Mononuclear cell (primary cell): ENCODE results near the gene MGLL. TPM values are rescaled to one million over a fixed set of nuclear protein-coding genes. Genes with fewer than 3 reads are reported as not detected.
"Not testable (repeated sequence)": the region's sequence is repeated elsewhere in the genome, so short reads cannot be mapped to it uniquely, and the experiment has no call there.

Experiments used
- H3K27me3 ChIP-seq: 2 replicates; pipeline ENCODE4 v1.6.0; 2011; ENCODE audit warnings: low read length, control low read depth; ENCODE audit not compliant: insufficient read depth
- H3K4me1 ChIP-seq: 2 replicates; pipeline ENCODE4 v1.5.1; 2011; ENCODE audit warnings: mild to moderate bottlenecking, low read length, control low read depth; ENCODE audit not compliant: insufficient read depth
- H3K4me3 ChIP-seq: 2 replicates; pipeline ENCODE4 v1.5.1; 2011; ENCODE audit warnings: mild to moderate bottlenecking, low read length, moderate library complexity
- H3K9me3 ChIP-seq: 2 replicates; pipeline ENCODE4 v1.5.1; 2011; ENCODE audit warnings: low read depth, mild to moderate bottlenecking, control low read depth, low read length
- total RNA-seq: library from RNA; depleted of rRNA; stranded (reverse); fragments of >200 nt; gene quantifications from one replicate; pipeline ENCODE4 v1.2.3, GENCODE V29; 2012

The MGLL gene
- total RNA-seq, 1 donor, result 10.7 TPM

DNA sequence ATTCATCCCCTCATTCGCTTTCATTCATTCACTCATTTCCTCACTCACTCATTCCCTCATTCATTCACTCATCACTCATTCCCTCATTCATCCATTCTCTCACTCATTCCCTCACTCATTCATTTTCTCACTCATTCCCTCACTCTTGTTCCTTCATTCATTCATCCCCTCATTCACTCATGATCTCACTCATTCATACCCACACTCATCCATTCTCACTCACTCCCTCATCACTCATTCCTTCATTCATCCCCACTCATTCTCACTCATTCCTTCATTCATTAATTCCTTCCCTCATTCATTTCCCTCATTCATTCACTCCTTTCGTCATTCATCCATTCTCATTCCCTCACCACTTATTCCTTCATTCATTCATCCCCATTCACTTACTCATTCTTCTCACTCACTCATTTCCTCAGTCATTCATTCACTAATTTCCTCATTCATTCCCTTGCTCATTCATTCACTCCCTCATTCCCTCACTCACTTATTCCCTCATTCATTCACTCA lies 135.0 kb downstream of the MGLL start:
- H3K27me3 ChIP-seq, result no peaks in the 10 kb centered on the region

GRCh38 chr3:127686512-127686894 lies 135.8 kb downstream of the MGLL start:
- peaks cover 18% of the 10 kb centered on the region for H3K4me1 ChIP-seq
- H3K4me3 ChIP-seq, result no peak overlapping the region
- no peaks in the 10 kb centered on the region for H3K9me3 ChIP-seq
- H3K27me3 ChIP-seq, result no peaks in the 10 kb centered on the region

More for the DNA sequence above, 135.0 kb downstream of the MGLL start:
- Histone ChIP-seq H3K4me3 (no peak overlapping the region), H3K9me3 (no peaks in the 10 kb centered on the region), H3K4me1 (peaks cover 18% of the 10 kb centered on the region)

DNA sequence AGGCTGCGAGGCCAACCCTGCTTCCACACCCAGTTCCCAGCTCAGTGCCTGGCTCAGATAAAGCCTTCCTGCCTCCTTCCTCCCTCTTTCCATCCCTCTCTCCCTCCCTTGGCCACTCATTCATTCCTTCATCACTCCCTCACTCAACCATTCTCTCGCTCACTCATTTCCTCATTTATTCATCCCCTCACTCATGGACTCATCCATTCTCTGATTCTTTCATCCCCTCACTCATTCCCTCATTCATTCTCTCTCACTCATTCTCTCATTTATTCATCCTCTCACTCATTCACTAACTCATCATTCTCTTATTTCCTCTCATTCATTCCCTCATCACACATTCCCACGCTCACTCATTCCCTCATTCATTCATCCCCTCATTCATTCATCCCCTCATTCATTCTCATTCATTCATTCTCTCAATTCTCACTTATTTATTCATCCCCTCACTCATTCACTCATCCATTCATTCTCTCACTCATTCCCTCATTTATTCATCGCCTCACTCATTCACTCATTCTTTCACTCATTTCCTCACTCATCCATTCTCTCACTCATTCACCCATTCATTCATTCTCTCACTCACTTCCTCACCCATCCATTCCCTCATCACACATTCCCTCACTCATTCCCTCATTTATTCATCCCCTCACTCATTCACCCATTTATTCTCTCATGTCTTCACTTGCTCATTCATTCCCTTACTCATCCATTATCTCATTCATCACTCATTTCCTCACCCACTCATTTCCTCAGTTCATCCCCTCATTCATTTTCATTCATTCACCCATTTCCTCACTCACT lies 136.4 kb downstream of the MGLL start:
- Histone ChIP-seq H3K9me3 (no peaks in the 10 kb centered on the region), H3K27me3 (no peaks in the 10 kb centered on the region), H3K4me3 (no peak overlapping the region), H3K4me1 (peaks cover 18% of the 10 kb centered on the region)

- H3K9me3 ChIP-seq, result no peaks in the 10 kb centered on the region
- peaks cover 22% of the 10 kb centered on the region for H3K4me1 ChIP-seq
- no peaks in the 10 kb centered on the region for H3K27me3 ChIP-seq
- no peak overlapping the region for H3K4me3 ChIP-seq
Observed at GRCh38 chr3:127684871-127685707, 137.2 kb downstream of the MGLL start.

GRCh38 chr3:127682561-127682960 lies 139.8 kb downstream of the MGLL start:
- Histone ChIP-seq H3K4me3 (no peak overlapping the region), H3K9me3 (no peaks in the 10 kb centered on the region)

DNA sequence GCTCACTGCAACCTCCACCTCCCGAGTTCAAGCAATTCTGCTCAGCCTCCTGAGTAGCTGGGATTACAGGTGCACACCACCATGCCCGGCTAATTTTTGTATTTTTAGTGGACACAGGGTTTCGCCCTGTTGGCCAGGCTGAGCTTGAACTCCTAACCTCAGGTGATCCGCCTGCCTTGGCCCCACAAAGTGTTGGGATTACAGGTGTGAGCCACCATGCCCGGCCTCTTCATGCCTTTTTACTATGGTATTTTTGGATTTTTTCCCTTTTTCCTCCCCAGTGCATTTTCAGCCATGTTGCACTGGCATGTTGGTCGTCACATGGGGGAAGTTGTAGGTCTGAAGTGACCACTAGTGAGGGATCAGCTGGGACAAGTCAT lies 140.2 kb downstream of the MGLL start:
- not testable (repeated sequence) for H3K4me3 ChIP-seq, H3K27me3 ChIP-seq, H3K9me3 ChIP-seq
- peaks cover 49% of the 10 kb centered on the region for H3K4me1 ChIP-seq

More at GRCh38 chr3:127682561-127682960, 139.8 kb downstream of the MGLL start:
- no peaks in the 10 kb centered on the region for H3K27me3 ChIP-seq
- peaks cover 45% of the 10 kb centered on the region for H3K4me1 ChIP-seq

- Histone ChIP-seq H3K4me1 (peaks cover 63% of the 10 kb centered on the region), H3K27me3 (no peaks in the 10 kb centered on the region), H3K9me3 (no peaks in the 10 kb centered on the region), H3K4me3 (no peak overlapping the region)
Observed at GRCh38 chr3:127680798-127681221, 141.5 kb downstream of the MGLL start.

DNA sequence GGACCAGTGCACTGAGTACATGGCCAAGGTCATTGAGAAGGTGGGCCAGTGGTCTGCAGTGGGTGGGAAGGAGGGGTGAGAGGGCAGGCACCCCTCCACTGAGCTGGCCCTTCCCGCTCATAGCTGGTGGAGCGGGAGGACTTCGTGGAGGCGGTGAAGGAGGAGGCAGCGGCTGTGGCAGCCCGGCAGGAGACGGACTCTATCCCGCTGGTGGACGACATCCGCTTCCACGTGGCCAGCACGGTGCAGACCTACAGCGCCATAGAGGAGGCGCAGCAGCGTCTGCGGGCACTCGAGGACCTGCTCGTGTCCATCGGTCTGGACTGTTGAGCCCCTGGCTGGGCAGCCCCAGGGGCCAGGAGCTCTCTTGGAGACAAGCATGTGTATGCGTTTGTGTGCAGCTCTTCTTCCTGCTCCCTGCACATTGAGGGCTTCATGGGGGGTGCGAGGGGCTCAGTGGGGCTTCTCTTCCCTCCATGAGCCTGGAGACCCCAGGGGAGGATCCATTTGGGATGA lies 142.1 kb downstream of the MGLL start:
- peaks cover 67% of the 10 kb centered on the region for H3K4me1 ChIP-seq
- no peaks in the 10 kb centered on the region for H3K27me3 ChIP-seq
- no peak overlapping the region for H3K4me3 ChIP-seq
- H3K9me3 ChIP-seq, result no peaks in the 10 kb centered on the region

DNA sequence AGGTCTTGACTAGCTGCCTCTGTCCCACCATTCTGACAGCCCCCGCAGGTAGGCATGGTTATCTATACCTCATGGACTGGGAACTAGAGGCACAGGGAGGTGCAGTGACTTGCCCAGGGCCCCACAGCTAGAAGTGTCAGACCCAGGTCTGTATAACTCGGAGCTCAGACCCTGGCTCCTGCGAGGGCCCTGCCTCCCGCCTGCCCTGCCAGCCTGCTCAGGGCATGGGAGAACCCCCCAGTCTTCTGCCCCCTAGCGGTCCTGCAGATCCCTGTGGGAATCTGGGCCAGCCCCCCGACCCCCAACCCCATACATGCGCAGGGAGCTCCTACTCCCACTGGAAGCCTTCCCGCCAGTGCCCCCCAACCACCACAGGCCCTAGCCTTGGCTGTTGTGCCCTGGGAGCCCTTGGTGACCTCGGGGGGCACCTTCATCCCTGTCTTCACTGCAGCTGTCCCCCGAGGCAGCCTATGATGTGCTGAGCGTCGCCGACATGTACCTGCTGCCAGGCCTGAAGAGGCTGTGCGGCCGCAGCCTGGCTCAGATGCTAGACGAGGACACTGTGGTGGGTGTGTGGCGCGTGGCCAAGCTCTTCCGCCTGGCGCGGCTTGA lies 142.7 kb downstream of the MGLL start:
- H3K4me1 ChIP-seq, result peaks cover 72% of the 10 kb centered on the region

DNA sequence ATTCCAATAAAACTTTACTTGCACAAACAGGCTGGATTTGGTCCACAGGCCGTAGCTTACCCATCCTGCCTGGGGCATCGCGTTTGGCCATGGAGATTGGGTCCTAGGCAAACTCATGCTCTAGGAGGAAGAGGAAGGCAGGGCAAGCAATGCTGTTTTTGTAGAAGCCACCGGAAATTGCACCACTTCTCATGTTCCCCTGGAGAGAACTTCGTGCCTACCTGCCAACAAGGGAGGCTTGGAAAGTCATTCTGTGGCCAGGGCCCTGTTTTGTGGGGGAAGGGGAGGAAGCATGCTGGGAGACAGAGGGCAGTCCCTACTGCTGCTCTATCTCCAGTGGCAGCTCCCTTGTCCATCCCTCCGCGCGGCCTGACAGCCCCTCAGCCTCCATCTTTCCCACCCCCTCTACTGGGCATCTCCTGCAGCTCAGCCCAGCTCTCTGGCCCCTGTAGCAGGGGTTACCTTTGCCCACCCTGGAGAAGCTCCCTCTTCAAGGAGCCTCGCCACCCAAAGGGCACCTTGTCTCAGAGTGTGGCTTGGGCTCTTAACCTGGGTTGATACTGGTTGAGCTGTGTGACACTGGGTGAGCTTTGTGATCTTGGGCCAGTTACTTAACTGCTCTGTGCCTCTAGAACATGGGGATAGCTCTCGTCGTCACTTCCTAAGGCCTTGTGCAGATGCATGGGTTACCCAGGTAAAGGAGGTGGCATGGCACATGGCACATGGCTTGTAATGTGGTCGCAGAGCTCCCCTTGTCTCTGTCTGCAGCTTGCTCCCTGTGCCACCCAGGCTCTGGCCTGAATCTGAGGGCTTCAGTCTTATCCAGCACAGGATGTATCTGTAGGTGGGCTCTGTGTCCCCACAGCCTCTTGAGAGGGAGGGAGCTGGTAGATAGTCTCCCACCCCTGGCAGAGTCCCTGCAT lies 143.4 kb downstream of the MGLL start:
- Histone ChIP-seq H3K4me3 (no peak overlapping the region), H3K4me1 (peaks cover 75% of the 10 kb centered on the region), H3K9me3 (no peaks in the 10 kb centered on the region), H3K27me3 (no peaks in the 10 kb centered on the region)

More for the DNA sequence above, 142.7 kb downstream of the MGLL start:
- Histone ChIP-seq H3K27me3 (no peaks in the 10 kb centered on the region), H3K9me3 (no peaks in the 10 kb centered on the region), H3K4me3 (no peak overlapping the region)

DNA sequence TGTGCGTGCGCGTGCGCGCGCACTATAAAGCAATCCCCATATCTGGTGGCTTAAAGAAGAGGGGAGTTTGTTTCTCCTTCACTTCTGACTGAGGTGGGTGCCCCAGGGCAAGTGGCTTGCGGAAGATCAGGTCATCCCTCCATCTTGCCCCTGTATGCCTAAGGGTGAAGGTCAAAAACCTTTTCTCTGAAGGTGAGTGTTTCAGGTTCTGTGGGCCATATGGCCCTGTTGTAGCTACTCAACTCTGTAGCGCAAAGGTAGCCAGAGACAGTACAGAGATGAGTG lies 144.1 kb downstream of the MGLL start:
- H3K9me3 ChIP-seq, result no peaks in the 10 kb centered on the region
- no peaks in the 10 kb centered on the region for H3K27me3 ChIP-seq
- H3K4me3 ChIP-seq, result no peak overlapping the region
- peaks cover 75% of the 10 kb centered on the region for H3K4me1 ChIP-seq

DNA sequence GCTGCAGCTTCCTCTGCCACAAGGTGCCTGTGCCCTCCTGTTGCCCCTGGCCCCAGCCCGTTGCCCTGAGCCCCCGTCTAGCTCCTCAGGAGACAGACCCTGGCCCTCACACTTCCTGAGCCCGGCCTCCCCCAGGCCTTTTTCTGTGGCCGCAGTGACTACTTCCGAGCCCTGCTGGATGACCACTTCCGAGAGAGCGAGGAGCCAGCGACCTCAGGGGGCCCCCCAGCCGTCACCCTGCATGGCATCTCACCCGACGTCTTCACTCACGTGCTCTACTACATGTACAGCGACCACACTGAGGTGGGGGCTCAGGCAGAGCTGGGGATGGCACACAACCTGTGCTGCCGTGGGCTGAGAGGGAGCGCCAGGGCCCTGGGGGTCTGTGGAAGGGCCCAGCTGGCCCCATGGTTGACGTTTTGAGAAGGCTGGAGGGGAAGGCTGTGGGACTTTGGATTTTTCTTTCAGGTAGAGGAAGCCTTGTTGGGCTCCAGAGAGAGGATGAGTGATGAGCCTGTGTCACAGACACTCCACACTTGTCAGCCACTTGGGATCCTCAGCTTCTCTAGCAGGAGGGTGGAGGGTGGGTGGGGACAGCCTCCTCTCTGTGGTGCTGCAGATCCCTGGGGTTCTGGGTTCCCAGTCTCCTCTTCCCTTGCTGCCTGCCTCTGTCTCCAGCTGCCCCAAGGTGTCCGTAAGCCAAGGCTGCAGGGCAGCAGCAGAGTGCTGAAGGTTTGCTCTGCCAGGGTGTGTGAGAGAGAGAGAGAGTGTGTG lies 144.6 kb downstream of the MGLL start:
- Histone ChIP-seq H3K27me3 (no peaks in the 10 kb centered on the region), H3K9me3 (no peaks in the 10 kb centered on the region), H3K4me1 (peaks cover 70% of the 10 kb centered on the region), H3K4me3 (no peak overlapping the region)

- peaks cover 72% of the 10 kb centered on the region for H3K4me1 ChIP-seq
- H3K27me3 ChIP-seq, result no peaks in the 10 kb centered on the region
- H3K4me3 ChIP-seq, result no peak overlapping the region
- H3K9me3 ChIP-seq, result no peaks in the 10 kb centered on the region
Observed at GRCh38 chr3:127676921-127677351, 145.4 kb downstream of the MGLL start.
